ENCODE results near the gene DCC.

DCC gene

GRCh38 chr18:52496426-52496825, 156.4 kb downstream of the DCC start:
- no peak for DNase-seq (ENCODE audit: low read depth)

DNA sequence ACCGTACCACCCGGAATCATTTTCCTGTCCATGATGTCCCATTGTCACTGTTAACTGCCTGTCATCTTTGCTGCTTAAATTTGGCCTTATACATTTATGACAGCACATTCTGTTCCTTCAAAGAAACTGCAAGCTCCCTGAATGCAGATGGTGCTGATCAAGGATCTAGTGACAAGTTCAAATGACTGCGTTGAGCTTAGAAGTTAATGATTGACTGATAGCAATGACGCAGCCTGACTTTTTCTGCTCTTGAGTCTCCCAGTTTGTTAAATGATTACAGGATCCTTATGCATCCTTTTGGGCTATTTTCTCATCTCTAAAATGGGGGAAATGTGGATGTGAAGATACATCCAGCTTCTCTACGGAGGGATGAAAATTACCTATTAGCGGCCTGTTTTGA, 159.0 kb downstream of the DCC start:
- no peak for DNase-seq (ENCODE audit: low read depth)

- DNase-seq (ENCODE audit: low read depth), result no peak
Observed at GRCh38 chr18:52499644-52500043, 159.6 kb downstream of the DCC start.

DNA sequence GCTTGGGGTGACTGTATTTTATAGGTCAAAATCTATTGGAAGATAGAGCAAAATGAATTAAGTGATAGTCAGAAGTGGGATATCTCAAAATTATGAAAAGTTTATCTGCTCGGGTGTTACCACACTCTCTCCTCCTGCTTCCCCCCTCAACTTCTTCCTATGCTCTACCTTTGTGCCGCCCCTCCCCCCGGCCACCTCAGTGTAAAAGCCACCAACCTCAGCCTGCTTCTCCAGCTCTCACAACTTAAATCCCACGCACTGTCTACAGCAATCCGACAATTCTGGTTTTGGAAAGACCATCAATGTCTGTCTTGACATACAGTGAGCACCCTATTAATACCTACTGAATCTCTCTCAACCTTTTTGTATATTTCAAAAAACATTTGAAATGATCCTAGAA, 164.6 kb downstream of the DCC start:
- no peak for DNase-seq (ENCODE audit: low read depth)

- no peak for DNase-seq (ENCODE audit: low read depth)
Observed at GRCh38 chr18:52510139-52510538, 170.1 kb downstream of the DCC start.

- no peak for DNase-seq (ENCODE audit: low read depth)
Observed at GRCh38 chr18:52518086-52518485, 178.1 kb downstream of the DCC start.

- DNase-seq (ENCODE audit: low read depth), result no peak
Observed at GRCh38 chr18:52519021-52519420, 179.0 kb downstream of the DCC start.

DNA sequence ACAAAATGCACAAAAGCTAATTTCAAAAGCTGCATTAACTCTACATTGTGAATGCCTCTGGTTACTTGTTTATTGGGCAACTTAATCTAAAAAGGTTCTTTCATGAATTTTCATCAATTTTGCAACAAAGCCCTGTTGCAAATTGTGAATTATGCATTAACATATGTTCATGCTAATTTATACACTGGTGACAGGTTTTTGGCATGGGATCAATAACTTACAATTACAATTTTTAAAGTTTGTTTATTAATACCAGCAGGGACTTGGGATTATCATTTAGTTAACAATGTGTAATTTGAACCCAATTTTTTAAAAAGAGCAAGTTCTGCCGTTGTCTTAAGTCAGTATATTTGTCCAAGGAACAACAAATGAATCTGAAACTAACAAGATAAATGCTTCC, 183.6 kb downstream of the DCC start:
- no peak for DNase-seq (ENCODE audit: low read depth)

DNA sequence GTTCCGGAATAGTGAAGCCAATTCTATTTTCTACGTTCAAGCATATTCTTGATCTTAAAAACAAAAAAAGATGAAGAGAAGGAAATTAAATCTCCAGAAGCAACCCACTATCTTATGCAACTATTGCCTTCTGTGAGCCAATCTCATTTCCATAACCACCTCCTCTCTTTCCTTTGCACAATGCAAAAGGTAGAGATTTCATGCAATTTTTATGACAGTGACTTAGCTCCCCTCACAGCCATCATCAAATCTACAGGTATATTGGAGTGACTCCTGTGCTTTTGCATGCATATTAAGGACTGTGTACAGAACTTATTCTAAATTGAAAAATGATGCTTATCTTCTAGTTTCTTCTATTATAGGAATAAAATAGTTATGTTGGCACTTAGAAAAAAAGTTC, 191.8 kb downstream of the DCC start:
- no peak for DNase-seq (ENCODE audit: low read depth)

DNA sequence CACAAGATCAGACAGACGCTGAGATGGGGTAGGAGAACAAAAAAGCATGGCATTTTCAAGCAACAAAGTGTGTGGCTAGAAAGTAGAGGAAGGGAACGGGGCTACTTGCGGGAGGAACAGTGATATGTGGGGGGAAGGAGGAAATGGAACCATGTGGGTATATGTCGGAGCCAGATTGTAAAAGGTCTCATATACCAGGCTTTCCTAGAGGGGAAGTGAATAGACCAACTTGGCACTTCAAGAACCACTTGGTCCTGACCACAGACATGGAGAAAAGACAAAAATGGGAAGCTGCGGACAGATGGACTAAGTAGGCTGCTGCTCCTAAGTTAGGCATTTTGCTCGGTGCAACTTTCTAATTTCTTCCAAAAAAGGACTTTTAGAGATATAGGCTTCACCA, 196.0 kb downstream of the DCC start:
- DNase-seq (ENCODE audit: low read depth), result no peak

GRCh38 chr18:52537261-52537660, 197.3 kb downstream of the DCC start:
- no peak for DNase-seq (ENCODE audit: low read depth)

- DNase-seq (ENCODE audit: low read depth), result no peak
Observed at GRCh38 chr18:52541056-52541455, 201.1 kb downstream of the DCC start.

GRCh38 chr18:52544086-52544485, 204.1 kb downstream of the DCC start:
- no peak for DNase-seq (ENCODE audit: low read depth)

DNA sequence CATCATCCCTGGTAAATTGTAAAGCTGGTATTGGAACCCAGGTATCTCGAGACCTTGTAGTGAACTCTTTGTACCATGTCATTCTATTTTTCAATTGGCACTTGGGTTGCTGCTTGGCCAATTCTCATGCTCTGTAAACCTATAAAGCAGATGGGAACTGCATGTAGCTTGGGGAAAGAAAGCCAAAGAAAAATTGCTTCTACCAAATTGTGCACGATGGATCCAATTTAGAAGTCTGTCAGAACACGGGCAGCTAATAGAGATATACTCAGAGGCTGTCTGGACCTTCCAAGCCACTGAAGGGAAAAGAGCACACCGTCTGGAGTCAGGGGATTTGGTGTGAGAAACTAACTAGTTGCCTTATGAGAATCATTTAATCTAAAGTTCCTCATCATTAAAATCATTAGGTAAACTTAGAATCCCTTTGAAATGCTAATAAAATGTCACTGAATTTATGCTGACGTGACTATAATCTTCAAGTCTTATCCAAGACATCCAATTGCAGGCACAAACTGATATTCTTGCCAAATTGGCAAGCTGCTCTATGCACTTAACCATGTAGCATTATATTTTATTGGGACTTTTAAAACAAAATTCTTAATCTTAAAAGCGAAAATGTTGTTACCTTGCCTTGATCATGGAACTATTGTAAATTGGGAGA, 206.8 kb downstream of the DCC start:
- no peak for DNase-seq (ENCODE audit: low read depth)

- DNase-seq (ENCODE audit: low read depth), result no peak
Observed at GRCh38 chr18:52553441-52553840, 213.4 kb downstream of the DCC start.

DNA sequence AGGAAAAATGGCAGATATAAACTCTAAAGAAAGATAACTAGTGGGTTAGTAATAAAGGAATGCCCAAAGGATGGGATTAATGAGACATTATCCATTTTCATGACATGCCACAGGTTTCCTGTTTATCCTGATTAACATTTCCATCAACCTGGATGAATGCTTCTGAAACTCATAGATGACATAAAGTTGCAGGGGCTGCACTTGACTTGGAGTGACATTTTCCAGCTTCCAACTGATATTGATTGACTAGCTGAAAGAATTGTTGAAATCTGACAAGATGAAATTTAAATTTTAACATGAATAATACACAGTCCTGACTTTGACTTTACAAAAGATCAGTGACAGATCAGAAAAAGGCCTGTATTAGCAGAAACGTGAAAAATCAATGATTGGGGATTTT, 214.2 kb downstream of the DCC start:
- no peak for DNase-seq (ENCODE audit: low read depth)

GRCh38 chr18:52567360-52567759, 227.4 kb downstream of the DCC start:
- no peak for DNase-seq (ENCODE audit: low read depth)

DNA sequence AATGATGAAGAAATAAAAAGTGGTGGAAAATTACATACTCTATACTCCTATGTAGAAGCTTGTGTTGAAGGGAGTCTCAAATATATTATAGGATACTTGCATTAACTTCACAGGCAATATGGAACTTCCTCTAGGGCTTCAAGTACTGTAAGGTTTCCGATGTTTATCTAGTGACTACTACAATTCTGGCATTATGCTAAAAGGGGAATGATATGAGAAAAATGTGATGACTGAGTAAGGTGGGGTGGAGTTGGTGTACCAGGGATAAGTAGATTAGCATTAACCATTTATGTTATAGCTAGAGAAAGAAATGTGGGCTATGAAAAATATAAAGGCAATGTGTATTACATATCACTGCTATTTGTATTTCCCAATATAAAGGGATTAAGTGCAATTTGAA, 229.5 kb downstream of the DCC start:
- no peak for DNase-seq (ENCODE audit: low read depth)

DNA sequence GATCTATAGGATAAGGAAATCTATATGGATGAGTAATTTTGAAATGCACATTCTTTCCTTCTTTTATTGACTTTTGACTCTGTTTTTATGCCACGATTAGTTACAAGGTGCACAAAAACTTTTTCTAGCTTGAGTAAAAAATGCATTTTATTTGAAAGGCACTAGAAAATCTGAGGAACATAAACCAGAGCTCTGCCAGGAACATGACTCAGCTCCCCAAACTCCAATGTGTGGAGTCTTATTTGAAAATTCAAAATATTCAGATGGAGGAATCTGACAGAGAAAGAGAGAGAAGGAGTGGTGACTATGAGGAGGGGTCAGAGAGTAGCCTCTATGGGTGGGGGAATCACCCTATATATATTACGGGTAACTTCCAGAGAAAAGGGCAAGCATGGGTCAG, 231.0 kb downstream of the DCC start:
- DNase-seq (ENCODE audit: low read depth), result no peak

DNA sequence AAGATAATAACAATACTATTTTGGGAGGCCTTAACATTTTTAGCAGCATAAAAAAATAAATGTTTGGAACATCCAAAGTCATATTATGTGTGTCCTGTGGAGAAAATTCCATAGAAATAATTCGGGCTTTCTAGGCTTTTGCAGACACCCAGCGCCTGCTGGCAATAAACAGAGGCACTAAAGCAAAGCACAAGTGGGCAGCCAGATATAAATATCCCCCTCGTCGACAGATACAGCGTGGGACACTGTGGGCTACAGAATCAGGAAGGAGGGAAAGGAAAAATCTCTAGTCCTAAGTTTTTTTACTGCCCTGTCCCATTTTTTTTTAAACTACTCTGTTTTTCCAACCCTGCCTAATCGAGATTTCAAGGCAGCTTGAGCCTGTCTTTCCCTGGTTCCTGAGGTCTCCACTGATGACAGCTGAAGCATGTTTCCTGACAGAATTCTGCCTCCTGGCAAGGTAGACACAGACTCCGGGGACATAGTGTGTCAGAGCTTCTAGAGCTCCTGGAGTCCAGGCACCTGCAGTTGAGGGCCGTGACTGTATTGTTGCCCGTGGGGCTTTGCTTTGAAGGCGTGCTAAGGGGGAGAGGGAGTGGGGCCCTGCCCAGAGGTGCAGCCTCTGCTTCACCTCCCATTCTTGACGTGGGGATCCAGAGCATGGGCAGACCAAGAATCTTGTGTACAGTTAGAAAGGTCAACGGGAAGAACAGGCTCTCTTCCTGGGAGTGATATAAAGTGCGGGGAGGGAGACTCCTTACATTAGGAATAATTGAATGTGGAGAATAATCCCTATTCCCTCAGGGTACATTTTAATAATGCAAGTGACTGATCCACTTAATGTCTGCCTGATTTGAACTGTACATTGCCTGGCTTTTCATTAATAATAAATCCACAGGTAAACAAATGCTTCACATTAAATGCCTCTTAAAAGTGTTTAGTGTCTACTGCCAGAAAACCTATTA, 232.3 kb downstream of the DCC start:
- DNase-seq (ENCODE audit: low read depth), result no peak

DNA sequence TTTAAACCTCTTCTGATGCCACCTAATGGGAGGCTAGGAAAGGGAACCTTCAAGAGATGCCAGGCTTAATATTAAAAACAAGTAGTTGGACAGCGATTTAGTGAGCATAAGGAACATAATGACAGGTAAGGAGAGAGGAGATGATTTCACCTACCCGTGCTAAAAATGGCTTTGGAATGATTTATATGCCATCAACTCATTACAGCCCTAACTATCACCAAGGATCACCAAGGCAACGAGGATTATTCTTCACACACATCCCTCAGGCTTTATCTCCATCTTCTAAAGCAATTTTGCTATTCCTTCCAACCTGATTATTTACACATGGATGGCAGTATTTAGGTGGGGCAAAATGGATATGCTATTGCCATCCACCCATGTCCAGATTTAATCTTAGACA, 237.8 kb downstream of the DCC start:
- DNase-seq (ENCODE audit: low read depth), result no peak

GRCh38 chr18:52582061-52582460, 242.1 kb downstream of the DCC start:
- DNase-seq (ENCODE audit: low read depth), result no peak

- no peak for DNase-seq (ENCODE audit: low read depth)
Observed at GRCh38 chr18:52582516-52582915, 242.5 kb downstream of the DCC start.

- DNase-seq (ENCODE audit: low read depth), result no peak
Observed at GRCh38 chr18:52588931-52589330, 248.9 kb downstream of the DCC start.
